GM21526 (cell line): ENCODE results near the gene SLITRK6.
"Not testable (repeated sequence)": the region's sequence is repeated elsewhere in the genome, so short reads cannot be mapped to it uniquely, and the experiment has no call there.

Experiments used
- ATAC-seq: cut with Tn5 transposase; IDR thresholded peaks from one replicate; pipeline ENCODE4 v1.9.1; 2021; ENCODE audit warnings: moderate library complexity; ENCODE audit not compliant: unreplicated experiment, low FRiP score

Gene SLITRK6, protein sequence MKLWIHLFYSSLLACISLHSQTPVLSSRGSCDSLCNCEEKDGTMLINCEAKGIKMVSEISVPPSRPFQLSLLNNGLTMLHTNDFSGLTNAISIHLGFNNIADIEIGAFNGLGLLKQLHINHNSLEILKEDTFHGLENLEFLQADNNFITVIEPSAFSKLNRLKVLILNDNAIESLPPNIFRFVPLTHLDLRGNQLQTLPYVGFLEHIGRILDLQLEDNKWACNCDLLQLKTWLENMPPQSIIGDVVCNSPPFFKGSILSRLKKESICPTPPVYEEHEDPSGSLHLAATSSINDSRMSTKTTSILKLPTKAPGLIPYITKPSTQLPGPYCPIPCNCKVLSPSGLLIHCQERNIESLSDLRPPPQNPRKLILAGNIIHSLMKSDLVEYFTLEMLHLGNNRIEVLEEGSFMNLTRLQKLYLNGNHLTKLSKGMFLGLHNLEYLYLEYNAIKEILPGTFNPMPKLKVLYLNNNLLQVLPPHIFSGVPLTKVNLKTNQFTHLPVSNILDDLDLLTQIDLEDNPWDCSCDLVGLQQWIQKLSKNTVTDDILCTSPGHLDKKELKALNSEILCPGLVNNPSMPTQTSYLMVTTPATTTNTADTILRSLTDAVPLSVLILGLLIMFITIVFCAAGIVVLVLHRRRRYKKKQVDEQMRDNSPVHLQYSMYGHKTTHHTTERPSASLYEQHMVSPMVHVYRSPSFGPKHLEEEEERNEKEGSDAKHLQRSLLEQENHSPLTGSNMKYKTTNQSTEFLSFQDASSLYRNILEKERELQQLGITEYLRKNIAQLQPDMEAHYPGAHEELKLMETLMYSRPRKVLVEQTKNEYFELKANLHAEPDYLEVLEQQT

DNA sequence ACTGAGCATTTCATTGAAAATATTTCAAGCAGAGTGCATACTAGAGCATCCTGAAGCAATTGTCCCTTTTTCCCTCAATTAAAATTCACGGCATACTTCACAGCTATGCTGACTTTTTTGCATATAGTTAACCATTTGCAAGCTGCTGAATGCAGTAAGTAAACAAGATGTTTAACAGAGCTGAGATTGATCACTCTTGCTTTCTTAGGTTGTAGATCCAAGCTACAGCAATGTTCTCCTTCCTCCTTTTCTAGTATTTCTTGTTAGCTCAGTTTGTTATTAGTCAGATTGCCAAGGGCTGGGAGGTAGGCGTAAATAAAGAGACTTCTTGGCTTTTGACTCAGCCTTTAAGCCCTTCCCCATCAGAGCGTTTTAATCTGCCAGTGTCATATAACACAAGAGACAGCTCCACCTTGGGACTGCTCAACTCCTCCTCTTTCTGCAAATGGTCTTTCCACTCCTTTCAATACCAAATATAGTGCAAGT is at the start of gene SLITRK6:
TSS of gene SLITRK6 (minus strand) at position 323 of the 486 bp plus-strand sequence. CDS start 2,911 bp downstream, outside the sequence.
- ATAC-seq, result no peak

DNA sequence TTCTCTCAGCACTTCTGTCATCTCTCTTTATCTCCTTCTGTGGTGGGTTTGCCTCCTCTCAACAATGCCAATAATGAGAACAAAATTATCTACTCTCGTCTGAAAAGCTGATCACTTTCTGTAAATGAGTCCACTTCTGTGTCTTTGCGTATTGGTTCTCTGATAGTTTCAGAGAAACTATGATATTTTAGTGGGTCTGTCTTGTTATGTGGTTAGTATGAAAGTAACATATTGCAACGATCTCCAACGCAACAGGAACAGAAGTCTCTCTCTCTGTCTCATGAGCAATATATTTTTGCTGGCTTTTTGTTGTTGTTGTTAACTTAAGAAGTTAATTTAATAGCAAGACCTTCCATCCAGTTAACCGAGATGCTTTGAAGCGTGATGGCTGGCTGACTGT is 47.8 kb upstream of the SLITRK6 start:
- ATAC-seq, result no peak

DNA sequence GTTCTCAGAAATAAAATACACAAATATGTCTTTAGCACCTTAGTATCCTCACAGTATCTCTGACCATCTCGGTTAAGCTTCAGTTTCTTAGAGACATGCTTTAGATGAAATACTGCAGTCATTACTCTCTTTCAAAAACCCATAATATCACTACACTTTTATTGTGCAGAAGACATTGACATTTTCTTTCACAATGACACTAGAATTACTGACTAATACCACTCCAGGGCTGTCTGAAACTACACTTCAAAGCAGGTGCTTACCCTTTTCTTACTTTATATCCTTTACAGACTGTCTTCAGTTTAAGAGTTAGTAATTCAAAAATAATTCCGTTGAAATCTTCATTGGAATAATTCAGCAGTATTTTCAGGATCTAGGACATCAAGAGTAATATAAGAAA is 42.2 kb upstream of the SLITRK6 start:
- ATAC-seq, result no peak

DNA sequence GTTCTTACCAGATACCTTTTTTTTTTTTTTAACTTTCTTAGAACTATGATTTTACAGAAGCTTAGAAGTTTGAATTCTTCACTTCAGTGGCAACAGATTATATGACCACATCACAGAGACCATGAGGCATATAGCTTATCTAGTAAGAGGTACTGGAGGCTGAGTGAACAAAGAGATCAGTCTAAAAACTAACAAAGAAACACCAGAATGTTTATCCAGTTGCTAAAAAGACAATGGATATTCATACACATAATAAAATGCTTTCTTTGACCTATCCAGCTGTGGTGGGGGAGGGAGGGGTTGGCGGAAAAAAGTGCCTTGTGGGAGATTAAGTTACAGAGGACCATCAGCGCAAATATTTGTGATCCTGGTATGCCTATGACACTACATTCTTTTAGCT is 34.7 kb upstream of the SLITRK6 start:
- no peak for ATAC-seq

DNA sequence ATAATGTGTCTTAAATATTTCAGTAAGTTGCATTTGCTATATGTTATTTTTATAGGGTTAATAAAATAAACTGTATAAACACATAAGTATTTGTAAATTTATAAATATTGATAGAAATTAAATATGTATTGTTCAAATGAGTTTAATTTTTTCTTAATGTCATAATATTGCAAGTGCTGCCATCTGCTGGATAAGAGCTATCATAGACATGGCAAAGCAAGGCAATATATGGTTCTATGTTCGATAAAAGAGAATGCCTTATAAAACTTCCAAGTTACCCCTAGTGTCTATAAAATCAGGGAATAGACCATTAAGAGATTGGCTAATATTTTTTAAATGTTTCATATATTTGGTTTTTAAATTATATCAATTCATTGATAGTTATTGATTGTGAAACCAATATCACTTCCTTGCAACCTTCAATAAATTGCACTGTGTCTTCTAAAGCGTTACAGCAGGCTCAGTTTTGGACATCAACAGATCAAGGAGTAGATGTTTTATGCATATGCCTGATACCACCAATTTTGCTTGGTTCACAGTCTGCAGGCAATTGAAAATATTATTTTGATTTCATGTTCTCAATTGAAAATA is 29.0 kb upstream of the SLITRK6 start:
- ATAC-seq, result peak; percentile 58

DNA sequence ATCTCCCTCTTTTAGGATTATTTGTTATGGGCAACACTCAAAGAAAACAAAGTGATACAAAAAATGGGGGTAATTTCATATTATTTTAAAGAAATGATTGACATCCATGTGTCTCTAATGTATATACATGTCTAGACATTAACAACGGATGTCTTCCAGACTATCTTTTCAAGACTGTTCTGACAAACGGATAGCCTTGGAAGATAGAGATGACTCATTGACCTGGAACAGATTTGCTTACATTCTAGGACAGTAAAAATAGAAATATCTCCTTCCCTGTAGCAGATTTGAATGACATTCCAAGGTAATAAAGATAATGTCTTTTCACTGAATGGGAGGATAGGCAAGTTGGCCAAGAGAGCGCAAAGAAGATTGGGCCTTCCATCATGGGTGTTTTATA is 26.2 kb upstream of the SLITRK6 start:
- ATAC-seq, result no peak

DNA sequence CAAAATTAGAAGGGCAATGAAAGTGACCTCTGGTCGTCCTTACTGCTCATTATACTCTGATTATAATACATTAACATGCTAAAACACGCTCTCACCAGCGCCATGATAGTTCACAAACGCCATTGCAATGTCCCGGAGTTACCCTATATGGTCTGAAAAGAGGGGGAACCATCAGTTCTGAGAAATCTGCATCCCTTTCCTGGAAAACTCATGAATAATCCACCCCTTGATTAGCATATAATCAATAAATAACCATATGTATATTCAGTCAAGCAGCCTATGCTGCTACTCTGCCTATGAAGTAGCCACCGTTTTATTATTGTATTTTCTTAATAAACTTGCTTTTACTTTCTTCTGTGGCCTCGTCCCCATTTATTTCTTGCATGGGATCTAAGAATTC is 24.6 kb upstream of the SLITRK6 start:
- no peak for ATAC-seq

DNA sequence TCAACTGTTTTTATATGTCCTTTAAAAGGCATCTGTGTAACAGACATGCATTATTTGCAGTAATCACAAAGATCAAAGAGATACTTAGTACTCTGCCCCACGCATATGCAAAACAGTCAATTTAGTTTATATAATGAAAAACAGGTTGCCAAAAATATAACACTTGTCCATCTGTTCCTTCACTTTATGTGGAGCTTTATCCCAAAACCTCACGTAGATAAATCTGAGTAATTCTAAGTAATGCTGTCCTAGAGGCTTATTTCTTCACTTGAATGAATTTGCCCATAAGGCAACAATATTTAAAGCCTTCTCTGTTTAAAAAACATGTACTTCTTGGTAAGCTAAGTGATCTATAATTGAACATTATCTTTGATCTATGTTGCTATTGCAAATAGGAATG is 20.3 kb upstream of the SLITRK6 start:
- ATAC-seq, result no peak

DNA sequence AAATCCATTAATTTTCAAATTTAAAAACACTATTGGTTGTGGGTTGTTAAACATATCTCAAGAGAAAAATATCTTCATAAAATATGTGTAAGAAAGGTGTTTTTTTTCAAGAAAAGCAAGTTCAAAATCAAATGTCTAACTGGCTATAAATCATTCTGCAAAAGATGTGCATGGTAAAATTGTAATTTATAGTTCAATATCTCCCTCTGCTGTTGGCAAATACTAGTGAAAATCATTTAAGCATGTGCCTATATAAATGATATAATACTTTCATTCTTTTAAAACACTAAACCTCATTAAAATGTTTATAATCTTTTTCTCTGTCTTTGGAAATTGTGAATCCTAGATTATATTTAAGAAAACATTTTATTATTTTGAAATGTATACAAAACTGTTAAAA is 17.2 kb upstream of the SLITRK6 start:
- no peak for ATAC-seq

DNA sequence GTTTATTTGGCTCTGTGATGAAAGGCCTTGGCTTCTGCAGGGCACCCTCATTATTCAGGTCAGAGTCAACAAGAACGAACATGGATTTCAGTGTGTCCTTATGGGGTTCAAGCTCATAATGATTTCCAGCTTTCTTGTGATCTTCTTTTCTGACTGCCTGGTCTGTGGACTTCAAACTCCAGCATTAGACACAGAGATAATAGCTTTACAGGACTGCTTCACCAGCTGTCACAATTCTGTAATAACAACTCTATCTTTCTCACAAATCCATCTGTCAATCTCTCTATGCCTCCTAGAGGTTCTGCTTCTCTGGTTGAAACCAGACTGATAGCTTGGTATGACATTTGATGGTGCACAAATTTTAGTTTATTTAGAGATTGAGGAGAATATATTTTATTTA is 13.1 kb upstream of the SLITRK6 start:
- no peak for ATAC-seq

DNA sequence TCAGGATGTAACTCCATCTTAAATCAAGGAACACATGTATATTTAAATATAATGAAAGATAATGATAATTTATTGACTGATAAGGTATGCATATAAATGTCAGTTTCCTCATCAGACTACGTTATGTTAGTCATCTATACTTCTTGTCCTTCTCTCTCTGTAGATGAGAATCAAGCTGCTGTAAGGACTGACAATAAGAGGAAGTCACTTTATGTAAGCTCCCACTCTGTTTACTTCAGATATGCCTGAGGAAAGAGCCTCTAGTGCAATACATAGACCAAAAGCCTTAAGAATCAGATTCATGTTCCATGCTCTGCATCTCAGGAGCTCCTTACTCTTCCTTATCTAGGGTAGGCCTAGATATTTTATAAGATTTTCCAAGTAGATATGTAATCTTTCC is 9.6 kb upstream of the SLITRK6 start:
- no peak for ATAC-seq

DNA sequence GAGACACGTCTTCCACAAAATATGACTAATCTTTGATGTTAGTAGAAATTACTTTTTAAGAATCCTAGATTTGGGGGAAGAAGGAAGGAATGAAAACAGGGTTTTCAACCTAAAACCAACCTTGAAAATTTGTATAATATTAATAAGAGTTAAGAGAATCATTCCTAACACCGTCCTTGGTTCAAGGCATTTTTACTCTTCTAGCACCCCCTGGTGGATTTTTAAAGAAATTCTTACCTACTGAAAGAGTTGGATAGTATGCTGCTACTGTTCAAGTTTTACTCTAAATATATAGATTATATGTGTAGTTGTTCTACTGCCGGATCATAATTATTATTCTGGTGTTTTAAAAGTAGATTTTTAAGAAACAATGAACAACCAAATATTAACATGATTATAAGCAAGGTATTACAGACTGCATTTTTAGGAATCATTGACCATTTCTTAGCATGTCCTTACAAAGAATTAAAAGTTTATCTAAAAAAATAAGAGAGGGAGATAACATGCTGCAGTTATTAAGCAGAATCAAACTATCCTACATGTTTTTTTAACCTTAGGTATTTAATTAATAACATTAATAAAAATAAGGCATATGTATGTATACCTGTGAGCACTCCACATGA is 7.4 kb upstream of the SLITRK6 start:
- no peak for ATAC-seq

DNA sequence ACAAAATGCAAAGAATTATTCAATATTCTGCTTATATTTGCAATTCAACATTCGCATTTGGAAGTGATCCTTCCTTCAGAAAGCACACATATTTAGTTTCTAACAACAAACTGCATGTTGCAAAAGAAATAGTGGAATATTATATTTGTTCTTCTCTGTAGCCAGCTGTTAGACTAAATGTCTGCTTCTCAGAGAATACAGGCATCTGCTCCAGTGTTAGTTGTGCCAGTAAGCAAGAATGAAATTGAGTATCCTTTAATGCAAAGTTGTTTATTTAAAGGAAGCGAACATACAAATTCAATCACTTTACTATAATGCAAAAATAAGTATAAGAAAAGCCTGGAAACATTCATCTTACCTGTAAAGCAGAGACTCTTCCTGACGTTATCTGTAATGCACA is 663 bp downstream of the SLITRK6 start:
- ATAC-seq, result no peak

DNA sequence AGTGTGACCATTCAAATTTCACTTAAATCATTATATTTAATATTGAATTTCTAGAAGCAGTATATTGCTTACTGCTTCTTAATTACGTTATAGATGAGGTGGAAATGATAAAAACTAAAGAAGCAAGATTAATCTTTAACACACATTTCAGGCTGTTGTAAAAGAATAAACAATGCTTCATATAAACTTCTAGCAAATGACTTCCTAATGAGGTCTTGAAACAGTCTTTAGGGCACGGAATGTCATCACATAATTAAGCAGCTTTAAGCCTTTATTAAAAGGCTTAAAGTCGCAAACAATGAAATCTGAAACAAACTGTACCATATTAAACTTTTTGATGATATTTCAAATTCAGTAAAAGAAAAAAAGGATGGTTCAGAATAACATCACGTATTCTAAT is 1.9 kb downstream of the SLITRK6 start:
- no peak for ATAC-seq

DNA sequence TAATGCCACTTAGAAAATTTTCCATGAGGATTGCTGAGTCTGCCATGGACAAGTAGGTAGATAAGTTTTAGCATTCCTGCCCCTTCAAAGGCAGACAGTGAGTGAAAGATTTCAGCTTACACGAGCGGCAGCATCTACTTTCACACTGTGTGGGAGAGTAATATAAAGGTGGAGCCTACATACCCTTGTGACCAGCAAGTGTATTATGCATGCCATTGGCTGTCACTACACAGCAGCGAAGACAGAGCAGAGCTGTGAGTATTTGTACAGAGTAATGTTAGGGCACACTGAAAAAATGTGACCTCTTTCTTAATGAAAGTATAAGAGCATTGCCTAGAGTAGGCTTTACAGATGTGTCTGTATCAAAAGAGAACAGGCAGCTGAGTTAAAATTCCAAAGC is 14.0 kb downstream of the SLITRK6 start:
- ATAC-seq, result no peak

DNA sequence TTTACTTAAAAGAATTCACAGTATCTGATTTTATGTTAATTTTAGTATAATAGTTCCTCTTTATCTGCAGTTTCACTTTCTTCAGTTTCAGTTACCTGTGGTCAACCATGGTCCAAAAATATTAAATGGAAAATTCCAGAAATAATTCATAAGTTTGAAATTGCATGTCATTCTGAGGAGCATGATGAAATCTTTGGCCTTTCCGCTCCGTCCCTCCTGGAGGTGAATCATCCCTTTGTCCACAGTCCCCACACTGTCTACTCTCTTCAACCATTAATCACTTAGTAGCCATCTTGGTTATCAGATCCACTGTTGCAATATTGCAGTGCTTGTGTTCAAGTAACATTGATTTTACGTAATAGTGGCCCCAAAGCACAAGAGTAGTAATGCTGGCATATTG is 26.9 kb downstream of the SLITRK6 start:
- ATAC-seq, result no peak

DNA sequence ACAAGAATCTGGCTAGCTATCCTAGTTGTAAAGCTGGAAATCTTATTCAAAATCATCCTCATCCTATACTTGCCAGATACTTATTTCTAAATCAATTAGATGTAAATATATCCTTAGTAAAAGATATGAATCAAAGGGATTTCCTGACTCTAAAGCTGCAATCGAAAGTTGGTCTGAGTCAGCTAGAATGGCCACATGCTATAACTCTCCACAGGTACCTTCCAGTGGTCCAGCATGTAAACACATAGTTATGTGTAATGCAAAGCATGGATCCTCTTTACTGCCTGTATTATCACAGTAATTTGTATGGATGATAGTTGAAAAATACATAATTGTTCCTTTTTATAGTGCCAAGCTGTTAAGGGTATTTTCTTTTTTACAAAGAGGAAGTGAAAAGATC is 27.4 kb downstream of the SLITRK6 start:
- ATAC-seq, result no peak

DNA sequence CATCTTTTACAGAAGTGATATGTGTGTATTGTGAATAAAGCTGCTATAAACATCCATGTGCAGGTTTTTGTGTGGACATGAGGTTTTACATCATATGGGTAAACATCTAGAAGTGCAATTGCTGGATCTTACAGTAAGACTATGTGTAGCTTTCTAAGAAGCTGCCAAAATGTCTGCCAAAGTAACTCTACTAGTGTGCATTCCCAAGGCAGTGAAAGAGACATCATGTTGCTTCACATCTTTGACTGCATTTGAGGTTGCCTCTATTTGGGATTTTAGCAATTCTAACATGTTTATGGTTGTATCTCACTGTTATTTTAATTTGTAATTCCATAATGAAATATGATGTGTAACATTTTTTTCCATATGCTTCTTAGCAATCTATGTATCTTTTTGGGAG is 30.3 kb downstream of the SLITRK6 start:
- ATAC-seq, result no peak

DNA sequence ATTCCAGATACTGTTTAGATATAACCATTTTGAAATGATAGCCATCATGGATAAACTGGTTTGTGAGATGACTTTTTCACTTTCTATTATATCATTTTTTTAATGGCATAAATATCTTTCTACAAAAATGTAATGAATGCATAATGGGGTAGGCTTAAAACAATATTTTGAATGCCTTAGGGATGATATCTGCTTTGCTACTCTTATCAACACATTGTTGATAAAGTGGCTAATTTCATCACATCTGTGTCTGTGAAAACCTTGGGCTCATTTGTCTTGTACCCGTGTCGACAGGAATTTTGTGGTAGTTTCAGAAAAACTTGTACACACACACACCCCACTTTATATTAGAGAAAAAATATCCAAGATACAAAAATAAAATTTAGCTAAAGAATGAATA is 44.1 kb downstream of the SLITRK6 start:
- no peak for ATAC-seq

DNA sequence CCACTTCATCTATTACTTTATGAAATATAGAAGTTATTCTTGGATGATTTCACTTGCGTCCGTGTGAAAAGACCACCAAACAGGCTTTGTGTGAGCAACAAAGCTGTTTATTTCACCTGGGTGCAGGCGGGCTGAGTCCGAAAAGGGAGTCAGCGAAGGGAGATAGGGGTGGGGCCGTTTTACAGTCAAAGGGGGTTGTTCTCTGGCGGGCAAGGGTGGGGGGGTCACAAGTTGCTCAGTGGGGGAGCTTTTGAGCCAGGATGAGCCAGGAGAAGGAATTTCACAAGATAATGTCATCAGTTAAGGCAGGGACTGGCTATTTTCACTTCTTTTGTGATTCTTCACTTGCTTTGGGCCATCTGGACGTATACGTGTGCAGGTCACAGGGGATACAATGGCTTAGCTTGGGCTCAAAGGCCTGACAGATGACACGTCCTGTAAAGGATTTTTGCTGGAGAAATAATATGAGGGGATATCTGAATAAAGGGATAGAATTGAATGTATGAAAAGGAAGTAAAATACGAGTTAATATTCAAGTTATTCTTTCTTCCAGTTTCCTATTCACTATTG is 55.9 kb downstream of the SLITRK6 start:
- not testable (repeated sequence) for ATAC-seq
